KMS-11 (cell line): ENCODE measurements around the gene UPF2.
"Not testable (repeated sequence)": the region's sequence is repeated elsewhere in the genome, so short reads cannot be mapped to it uniquely, and the experiment has no call there.

Source experiments
- H2AFZ ChIP-seq: fragments of 200-600 bp; sonication (generic); 2 replicates; pipeline ENCODE4 v1.6.1; 2016; ENCODE audit warnings: antibody characterized with exemption, mixed run types, low read depth
- H3K27ac ChIP-seq: fragments of 200-600 bp; sonication (generic); 2 replicates; pipeline ENCODE4 v1.6.1; 2016; ENCODE audit warnings: mild to moderate bottlenecking, mixed run types
- H3K27me3 ChIP-seq: fragments of 200-600 bp; sonication (generic); 2 replicates; pipeline ENCODE4 v1.6.1; 2017; ENCODE audit warnings: mild to moderate bottlenecking, low read depth, mixed run types, moderate library complexity; ENCODE audit not compliant: insufficient read depth
- H3K36me3 ChIP-seq: fragments of 200-600 bp; sonication (generic); 2 replicates; pipeline ENCODE4 v1.6.1; 2017; ENCODE audit warnings: mild to moderate bottlenecking, mixed run types; ENCODE audit not compliant: insufficient read depth
- H3K4me1 ChIP-seq: fragments of 200-600 bp; sonication (generic); 2 replicates; pipeline ENCODE4 v1.6.1; 2016; ENCODE audit warnings: mild to moderate bottlenecking, low read depth, mixed run types; ENCODE audit not compliant: poor library complexity, severe bottlenecking
- H3K4me2 ChIP-seq: fragments of 200-600 bp; sonication (generic); 2 replicates; pipeline ENCODE4 v1.7.0; 2016; ENCODE audit warnings: mild to moderate bottlenecking, mixed run types
- H3K4me3 ChIP-seq: fragments of 200-600 bp; sonication (generic); IDR thresholded peaks from 2 replicates; pipeline ENCODE4 v1.6.1; 2017; ENCODE audit warnings: low read depth, low read length, mixed read lengths; ENCODE audit not compliant: insufficient read depth
- H3K79me2 ChIP-seq: fragments of 200-600 bp; sonication (generic); 2 replicates; pipeline ENCODE4 v1.6.1; 2016; ENCODE audit warnings: low read depth, mixed run types; ENCODE audit not compliant: insufficient read depth
- H3K9ac ChIP-seq: fragments of 200-600 bp; sonication (generic); 2 replicates; pipeline ENCODE4 v1.6.1; 2016; ENCODE audit warnings: mild to moderate bottlenecking, mixed run types
- H4K20me1 ChIP-seq: fragments of 200-600 bp; sonication (generic); 2 replicates; pipeline ENCODE4 v1.6.1; 2016; ENCODE audit warnings: mild to moderate bottlenecking, mixed run types; ENCODE audit not compliant: insufficient read depth
- CTCF ChIP-seq: fragments of 200-600 bp; sonication (generic); conservative IDR thresholded peaks from 2 replicates; pipeline ENCODE4 v1.6.1; 2017; ENCODE audit warnings: low read depth, mild to moderate bottlenecking, antibody characterized with exemption, low read length, moderate library complexity, mixed read lengths

UPF2 gene

GRCh38 chr10:12081470-12081869, 38.9 kb upstream of the UPF2 start:
- no peaks in the 10 kb centered on the region for H3K36me3 ChIP-seq
- no peak overlapping the region for H2AFZ ChIP-seq
- no peak overlapping the region for H3K4me2 ChIP-seq
- H3K79me2 ChIP-seq: no peaks in the 10 kb centered on the region
- H3K9ac ChIP-seq: no peak overlapping the region
- TF ChIP-seq CTCF: no peak
- H3K27me3 ChIP-seq: no peaks in the 10 kb centered on the region
- peaks cover 4% of the 10 kb centered on the region for H3K4me1 ChIP-seq
- H4K20me1 ChIP-seq: no peaks in the 10 kb centered on the region
- no peak overlapping the region for H3K4me3 ChIP-seq
- no peak overlapping the region for H3K27ac ChIP-seq

- H2AFZ ChIP-seq: no peak overlapping the region
- H3K4me3 ChIP-seq: no peak overlapping the region
- no peak for TF ChIP-seq CTCF
- H3K9ac ChIP-seq: no peak overlapping the region
- no peaks in the 10 kb centered on the region for H3K79me2 ChIP-seq
- H4K20me1 ChIP-seq: no peaks in the 10 kb centered on the region
- no peak overlapping the region for H3K4me2 ChIP-seq
- no peaks in the 10 kb centered on the region for H3K27me3 ChIP-seq
- no peak overlapping the region for H3K27ac ChIP-seq
- peaks cover 4% of the 10 kb centered on the region for H3K4me1 ChIP-seq
- no peaks in the 10 kb centered on the region for H3K36me3 ChIP-seq
These were observed 35.1 kb upstream of the UPF2 start for GRCh38 chr10:12077580-12078180.

GRCh38 chr10:12073526-12073925, 30.9 kb upstream of the UPF2 start:
- Histone ChIP-seq H3K79me2 (peaks cover 17% of the 10 kb centered on the region; the same call in 1 of the 2 replicates), H3K4me2 (no peak overlapping the region), H4K20me1 (no peaks in the 10 kb centered on the region), H2AFZ (no peak overlapping the region), H3K27me3 (no peaks in the 10 kb centered on the region), H3K36me3 (no peaks in the 10 kb centered on the region), H3K4me1 (peaks cover 11% of the 10 kb centered on the region), H3K4me3 (no peak overlapping the region), H3K9ac (no peak overlapping the region), H3K27ac (no peak overlapping the region)
- TF ChIP-seq CTCF: no peak

- H3K79me2 ChIP-seq: peaks cover 17% of the 10 kb centered on the region; the same call in 1 of the 2 replicates
- H3K27ac ChIP-seq, H3K27me3 ChIP-seq, H4K20me1 ChIP-seq, H3K4me3 ChIP-seq, H3K4me2 ChIP-seq, H3K9ac ChIP-seq, H3K36me3 ChIP-seq, H2AFZ ChIP-seq: not testable (repeated sequence)
- H3K4me1 ChIP-seq: peaks cover 16% of the 10 kb centered on the region
These were observed 28.8 kb upstream of the UPF2 start for GRCh38 chr10:12071441-12071840.

- Histone ChIP-seq H4K20me1 (no peaks in the 10 kb centered on the region), H3K4me1 (peaks cover 17% of the 10 kb centered on the region), H3K4me3 (peak within 1 kb of the TSS; percentile 30), H3K4me2 (peak within 1 kb of the TSS; percentile 43), H3K36me3 (no peaks in the 10 kb centered on the region), H3K79me2 (peaks cover 17% of the 10 kb centered on the region; the same call in 1 of the 2 replicates), H3K27ac (peak within 1 kb of the TSS; percentile 65), H2AFZ (peak within 1 kb of the TSS; percentile 57), H3K27me3 (no peaks in the 10 kb centered on the region), H3K9ac (peak within 1 kb of the TSS; percentile 66)
- no peak; the same call in 1 of the 2 replicates for TF ChIP-seq CTCF
These were observed 26.1 kb upstream of the UPF2 start, which contains the start of gene DHTKD1 for GRCh38 chr10:12068449-12069269. Gene DHTKD1 (plus strand): TSS chr10:12068954. CDS start chr10:12069034, 80 bp downstream.
